EH (cell line): ENCODE data around the gene CDKN2AIPNL.
"Not testable (repeated sequence)": the region's sequence is repeated elsewhere in the genome, so short reads cannot be mapped to it uniquely, and the experiment has no call there.

Experiments used
- DNase-seq: peaks from one replicate; pipeline ENCODE4 v3.0.0-alpha.2; 2015; ENCODE audit warnings: low read depth

CDKN2AIPNL gene

GRCh38 chr5:134397196-134397595, 14.5 kb downstream of the CDKN2AIPNL start:
- no peak for DNase-seq

- no peak for DNase-seq
These were observed 15.4 kb downstream of the CDKN2AIPNL start for GRCh38 chr5:134396274-134396673.

DNA sequence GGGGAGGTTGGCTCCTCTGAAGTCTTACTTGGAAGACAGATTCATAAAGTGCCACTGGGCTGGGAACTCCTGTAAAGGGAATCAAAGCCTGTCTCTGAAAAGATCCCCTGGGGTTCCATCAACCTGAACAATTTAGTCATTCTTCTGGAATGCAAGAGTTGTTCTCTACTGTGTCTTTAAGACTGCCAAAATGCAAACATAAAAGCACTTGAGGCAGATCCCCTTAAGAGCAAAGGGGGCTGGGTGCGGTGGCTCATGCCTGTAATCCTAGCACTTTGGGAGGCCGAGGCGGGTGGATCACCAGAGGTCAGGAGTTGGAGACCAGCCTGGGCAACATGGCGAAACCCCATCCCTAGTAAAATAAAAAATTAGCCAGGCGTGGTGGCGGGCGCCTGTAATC, 16.7 kb downstream of the CDKN2AIPNL start:
- DNase-seq, result no peak

DNA sequence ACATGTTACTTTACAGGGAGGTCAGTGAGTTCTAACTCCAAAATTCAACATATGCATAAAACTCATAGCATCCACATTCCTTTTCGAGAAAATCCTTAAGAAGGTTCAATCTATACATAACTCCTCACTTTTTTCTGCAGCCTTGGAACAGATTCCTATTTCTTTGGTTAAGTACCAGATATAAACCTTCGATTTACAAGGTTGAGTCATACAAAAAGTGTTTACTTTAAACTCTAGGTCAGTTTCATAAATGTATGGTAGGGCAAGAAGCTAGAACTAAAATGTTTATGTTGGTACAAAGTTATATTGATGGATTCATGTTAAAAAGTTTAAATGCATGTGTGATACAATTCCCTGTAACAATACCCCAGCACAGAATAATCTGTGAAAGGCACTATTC, 19.4 kb downstream of the CDKN2AIPNL start:
- peak; percentile 28 for DNase-seq

GRCh38 chr5:134387443-134387842, 24.2 kb downstream of the CDKN2AIPNL start:
- no peak for DNase-seq

GRCh38 chr5:134383980-134384697, 27.5 kb downstream of the CDKN2AIPNL start:
- no peak for DNase-seq

GRCh38 chr5:134382204-134382603, 29.5 kb downstream of the CDKN2AIPNL start:
- not testable (repeated sequence) for DNase-seq

- no peak for DNase-seq
These were observed 31.3 kb downstream of the CDKN2AIPNL start for GRCh38 chr5:134380346-134380745.

- DNase-seq, result no peak
These were observed 37.4 kb downstream of the CDKN2AIPNL start for GRCh38 chr5:134374232-134374631.

GRCh38 chr5:134373633-134374032, 38.0 kb downstream of the CDKN2AIPNL start:
- not testable (repeated sequence) for DNase-seq

DNA sequence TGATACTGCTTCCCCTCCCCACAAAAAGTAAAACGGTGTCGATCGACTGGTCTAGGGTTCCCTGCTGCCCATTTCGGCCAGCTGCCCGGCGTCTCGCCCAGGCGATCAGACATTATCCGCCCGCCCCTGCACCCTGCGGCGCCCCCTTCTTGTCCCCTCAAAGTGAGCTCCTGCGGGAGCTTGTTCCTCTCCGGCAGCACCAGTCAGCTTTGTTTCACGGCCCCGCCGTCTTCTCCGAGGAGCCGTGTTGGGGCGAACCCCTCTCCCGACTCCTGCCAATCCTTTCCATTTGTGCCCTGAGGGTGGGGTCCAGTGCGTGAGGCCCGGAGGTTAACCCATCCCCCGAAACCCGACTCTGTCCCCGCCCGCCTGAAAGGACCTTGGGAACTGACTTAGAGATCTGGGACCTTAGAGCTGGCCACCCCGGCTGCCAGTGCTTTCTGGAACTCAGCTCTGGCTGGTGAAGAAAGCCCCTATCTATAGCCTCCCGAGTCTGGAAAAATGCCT, 39.8 kb downstream of the CDKN2AIPNL start:
- DNase-seq, result peak; percentile 67

- DNase-seq, result peak; percentile 100
These were observed 40.5 kb downstream of the CDKN2AIPNL start, which contains the start of gene UBE2B for GRCh38 chr5:134370871-134371833. TSS of gene UBE2B (plus strand) at chr5:134371569. CDS start at chr5:134371596, 27 bp downstream.

- DNase-seq, result no peak
These were observed 41.3 kb downstream of the CDKN2AIPNL start for GRCh38 chr5:134370311-134370870.

DNA sequence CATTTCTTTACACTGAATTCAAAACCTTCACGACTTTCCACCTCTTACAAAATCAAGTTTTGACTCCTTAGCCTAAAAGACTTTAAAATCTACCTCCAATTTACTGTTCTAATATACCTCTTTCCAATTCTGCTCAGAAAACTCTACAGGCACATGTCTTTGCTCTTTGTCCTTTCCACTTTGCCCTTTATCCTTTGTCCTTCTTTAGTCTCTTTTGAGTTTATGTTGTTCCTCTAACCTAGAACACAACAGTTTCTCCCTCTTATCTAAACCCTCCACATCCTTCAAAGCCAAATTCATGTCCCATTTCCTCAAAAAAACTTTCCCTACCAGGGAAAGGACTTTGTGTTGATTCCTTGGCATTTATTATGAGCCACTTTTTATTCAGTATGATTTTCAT, 46.1 kb downstream of the CDKN2AIPNL start:
- DNase-seq, result no peak

- no peak for DNase-seq
These were observed 56.0 kb downstream of the CDKN2AIPNL start for GRCh38 chr5:134355681-134356080.
